Dedifferentiated amniotic fluid mesenchymal stem cell (primary cell): Measurements from ENCODE around the gene ROBO1.

Experiments used
- DNase-seq: peaks from one replicate; pipeline ENCODE4 v3.0.0-alpha.2; 2016; ENCODE audit errors: extremely low spot score

The ROBO1 gene

DNA sequence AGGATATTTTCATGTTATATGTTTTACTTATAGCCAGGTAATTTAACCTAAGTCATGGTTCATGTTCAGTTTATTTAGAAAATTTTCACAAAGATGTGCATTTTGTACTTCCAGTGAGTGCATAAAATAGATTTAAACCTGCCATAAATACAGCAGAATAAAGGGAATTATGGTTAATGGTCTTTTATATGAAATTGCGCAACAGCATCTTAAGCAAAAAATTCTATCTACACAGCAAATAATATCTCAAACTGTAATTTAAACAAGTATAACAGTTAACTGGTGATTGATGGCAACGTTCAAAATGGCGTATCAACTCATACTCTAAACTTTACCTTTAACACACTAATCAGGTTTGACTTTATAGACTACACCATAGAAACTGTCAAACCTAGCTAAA lies 97.6 kb downstream of the ROBO1 start:
- DNase-seq: no peak

- DNase-seq: no peak
These were observed 103.3 kb downstream of the ROBO1 start for GRCh38 chr3:79664455-79664854.

DNA sequence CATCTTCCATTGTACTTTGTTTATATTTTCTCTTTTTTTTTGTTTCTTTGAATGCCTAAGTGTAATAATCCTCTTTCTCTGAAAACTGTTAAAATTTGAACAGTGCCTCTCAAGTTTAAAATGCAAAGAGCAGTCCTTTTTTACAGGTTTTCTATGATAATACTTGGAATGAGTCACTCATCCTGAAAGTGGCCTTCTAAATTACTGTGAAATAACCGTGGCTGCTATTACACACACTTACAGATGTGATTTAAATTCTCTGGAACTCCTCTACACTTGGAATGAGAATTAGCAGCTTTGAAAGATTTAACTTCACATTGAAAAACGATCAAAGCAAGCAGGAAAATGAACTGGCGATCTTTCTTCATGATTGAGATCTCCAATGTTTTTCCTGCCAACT lies 105.9 kb downstream of the ROBO1 start:
- DNase-seq: no peak

- DNase-seq: no peak
These were observed 110.7 kb downstream of the ROBO1 start for GRCh38 chr3:79657076-79657475.

DNA sequence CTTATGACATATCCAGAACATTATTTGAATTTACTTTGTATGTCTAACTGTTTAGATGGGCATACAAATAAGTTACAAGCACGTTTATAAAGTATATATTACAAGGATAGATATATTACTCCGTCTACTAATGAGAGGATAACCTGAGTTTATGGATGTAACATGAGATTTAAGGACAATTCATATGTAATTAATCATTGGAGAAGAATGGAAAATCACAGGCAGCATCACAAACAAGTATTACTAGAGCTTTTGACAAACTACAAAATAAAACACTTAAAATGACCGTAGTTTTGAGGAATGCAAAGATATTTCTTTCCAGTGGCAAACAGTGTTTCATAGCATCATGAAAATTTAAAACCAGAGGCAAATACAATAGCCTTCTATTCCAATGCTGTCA lies 113.8 kb downstream of the ROBO1 start:
- DNase-seq: no peak

DNA sequence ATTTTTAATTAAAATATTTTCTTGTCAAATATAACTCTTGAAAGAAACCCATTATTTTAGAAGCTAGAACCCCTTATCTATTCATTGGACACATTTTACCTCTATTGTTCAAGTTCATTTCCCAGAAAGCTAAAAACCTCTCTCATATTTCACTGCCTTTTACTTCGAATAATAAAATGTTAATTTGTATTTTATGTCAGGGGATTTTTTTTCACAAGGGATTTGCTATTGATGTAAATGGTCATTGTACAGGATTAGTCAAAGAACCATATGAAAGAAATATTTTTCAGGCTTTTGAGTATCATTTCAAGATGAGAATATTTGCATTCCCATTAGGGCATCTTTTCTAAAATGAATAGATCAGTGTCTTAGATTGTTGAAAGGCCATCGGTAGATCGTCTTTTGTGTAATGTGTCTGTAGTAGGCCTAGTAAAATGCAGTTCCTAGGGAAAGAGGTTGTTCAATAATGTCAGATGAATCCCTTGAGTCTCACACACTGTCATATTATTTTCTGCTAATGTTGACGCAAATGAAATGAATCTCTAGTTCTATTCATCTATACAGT lies 114.5 kb downstream of the ROBO1 start:
- no peak for DNase-seq

DNA sequence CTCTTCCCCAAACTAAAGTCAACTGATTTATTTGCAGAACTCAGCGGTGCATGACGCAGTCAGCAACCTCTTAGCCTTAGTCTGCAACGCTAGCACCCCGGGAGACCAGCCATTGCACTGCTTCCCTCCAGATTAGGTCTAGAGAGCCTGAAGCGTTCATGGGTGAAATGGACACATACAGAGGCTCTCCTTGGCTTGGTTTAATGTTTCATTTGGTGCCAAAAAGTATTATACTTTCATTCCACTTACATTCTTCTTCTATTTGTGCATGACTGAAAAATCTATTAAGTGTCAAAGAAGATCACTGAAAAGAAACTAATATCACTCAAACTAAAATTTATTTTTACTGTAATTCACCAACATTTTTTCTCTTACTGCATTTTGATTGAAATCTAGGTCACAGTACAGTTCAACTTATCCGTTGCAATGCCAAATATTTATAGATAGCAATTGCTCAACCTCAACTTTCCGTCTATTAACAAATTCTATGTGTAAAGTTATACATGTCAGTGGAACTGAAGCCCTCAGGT lies 116.2 kb downstream of the ROBO1 start:
- no peak for DNase-seq

DNA sequence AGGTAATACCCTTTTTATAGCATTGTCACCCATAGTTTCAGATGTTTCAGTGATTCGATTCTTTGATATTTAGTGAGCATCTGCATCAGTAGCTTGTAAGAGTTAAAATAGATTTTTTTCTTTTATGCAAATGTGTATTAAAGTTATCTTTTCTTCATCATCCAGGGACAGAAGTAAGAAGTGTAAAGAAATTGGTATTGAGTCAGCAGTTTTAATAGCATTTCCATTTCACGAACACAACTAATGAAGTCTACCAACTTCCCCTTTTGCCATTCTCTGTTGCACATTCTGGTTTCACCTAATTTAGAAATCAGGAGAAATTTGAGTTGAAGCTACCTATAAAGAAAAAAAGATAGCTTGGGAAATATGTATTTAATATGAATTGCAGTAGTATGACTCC lies 127.9 kb downstream of the ROBO1 start:
- DNase-seq: no peak

DNA sequence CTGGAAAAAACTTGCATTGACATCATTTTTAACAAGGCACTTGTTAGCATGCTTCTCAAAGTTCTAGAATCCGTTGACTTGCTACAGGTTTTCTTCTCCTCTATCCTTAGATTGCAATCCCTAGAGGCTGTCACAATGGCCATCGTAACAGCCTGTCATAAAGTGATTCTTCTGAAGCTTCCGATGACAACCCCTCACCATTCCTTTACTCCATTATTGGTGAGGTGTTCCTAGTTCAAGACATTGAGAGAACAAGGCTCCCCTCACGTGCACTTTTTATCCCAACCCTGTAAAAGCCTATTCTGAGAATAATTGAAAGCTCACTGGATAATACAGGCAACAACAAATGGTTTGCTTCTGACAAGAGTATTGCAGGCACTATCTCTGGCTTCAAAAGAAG lies 131.4 kb downstream of the ROBO1 start:
- no peak for DNase-seq

- DNase-seq: no peak
These were observed 135.0 kb downstream of the ROBO1 start for GRCh38 chr3:79632842-79633241.

DNA sequence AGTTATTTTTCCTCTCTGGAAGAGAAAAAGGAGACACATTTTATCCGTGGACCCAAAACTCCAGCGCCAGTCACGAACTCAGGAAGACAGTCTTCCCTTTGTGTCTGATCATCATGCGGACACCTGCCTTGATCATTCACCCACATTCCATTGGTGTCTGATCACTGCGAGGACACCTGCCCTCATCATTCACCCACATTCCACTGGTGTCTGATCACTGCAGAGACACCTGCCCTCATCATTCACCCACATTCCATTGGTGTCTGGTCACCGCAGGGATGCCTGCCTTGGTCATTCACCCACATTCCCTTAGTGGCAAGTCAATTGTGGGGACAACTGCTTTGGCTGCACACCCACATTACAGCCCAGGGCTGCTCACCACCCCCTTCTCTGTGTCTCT lies 148.9 kb downstream of the ROBO1 start:
- DNase-seq: no peak

GRCh38 chr3:79606414-79606813 lies 161.4 kb downstream of the ROBO1 start:
- no peak for DNase-seq

DNA sequence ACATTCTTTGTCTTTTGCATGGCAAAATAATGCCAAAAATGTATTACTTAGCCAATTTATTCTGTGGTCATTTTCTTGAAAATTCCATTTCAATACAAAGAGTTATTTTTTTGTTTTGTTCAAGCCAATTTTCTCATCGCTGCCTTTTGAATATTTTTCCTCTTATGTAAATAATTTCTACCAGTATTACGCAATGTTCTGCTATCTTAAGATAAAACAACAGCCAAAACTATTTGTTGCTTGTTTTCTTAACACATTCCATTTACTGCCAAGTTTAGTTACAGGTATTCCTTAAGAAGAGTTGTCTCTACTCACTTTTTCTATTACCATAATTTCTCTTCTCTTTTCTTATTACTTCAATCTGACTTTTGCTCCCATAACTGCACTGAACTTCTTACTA lies 163.1 kb downstream of the ROBO1 start:
- DNase-seq: peak; percentile 20

- no peak for DNase-seq
These were observed 165.4 kb downstream of the ROBO1 start for GRCh38 chr3:79602385-79602784.

GRCh38 chr3:79598594-79598993 lies 169.2 kb downstream of the ROBO1 start:
- DNase-seq: no peak

DNA sequence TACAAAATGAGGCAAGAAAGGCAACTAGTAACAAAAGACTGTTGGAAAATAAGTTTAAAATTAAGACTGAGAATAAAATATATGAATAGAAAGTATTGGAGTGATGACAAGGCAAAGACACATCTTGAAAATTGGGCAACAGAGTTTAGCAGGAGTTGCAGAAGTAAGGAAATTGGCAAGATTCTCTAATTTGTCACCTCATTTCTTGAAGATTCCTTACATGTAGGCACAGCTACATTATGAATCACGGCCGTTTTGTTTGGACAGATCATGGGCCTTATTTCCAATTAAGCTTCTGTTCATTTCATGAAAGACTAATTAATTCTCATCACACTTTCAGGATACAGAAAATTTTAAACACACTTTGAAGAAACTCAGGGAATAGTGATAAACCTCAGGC lies 170.1 kb downstream of the ROBO1 start:
- DNase-seq: no peak

DNA sequence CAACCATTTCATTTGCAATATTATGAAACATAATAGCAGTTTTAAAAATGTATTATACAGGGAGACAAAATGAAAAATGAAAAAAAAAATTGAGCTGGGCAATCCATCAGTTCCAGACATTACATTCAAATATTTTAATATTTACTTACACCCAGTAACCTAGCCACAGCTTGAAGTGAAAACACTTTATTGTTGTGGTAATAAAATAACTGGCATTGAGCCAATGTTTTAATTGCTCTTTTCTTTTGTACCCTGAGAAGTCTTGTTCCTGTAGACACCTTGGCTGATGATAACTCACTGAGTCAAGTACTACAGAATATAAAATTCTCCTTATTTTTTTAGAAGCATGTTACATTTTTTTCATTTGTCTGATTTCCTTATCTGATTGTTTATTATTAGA lies 180.6 kb downstream of the ROBO1 start:
- DNase-seq: no peak

DNA sequence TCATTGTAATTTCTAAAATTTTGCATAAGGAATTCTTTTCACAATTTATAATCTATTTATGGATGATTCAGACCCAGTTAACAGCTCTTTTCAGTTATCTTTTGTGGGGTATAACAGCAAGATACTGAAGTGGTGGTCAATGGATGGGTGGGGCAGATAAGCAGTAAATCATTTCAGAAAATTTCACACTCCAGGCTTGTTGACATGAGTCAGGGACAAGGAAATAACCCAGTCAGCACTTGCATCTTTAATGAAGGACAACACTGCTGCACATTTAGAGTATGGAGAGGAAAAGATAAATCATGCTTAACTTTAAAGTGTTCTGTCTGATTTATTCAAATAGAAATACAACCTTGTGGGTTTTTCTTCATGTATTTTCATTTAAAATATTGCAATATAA lies 181.6 kb downstream of the ROBO1 start:
- no peak for DNase-seq

- no peak for DNase-seq
These were observed 194.9 kb downstream of the ROBO1 start for GRCh38 chr3:79572930-79573329.

DNA sequence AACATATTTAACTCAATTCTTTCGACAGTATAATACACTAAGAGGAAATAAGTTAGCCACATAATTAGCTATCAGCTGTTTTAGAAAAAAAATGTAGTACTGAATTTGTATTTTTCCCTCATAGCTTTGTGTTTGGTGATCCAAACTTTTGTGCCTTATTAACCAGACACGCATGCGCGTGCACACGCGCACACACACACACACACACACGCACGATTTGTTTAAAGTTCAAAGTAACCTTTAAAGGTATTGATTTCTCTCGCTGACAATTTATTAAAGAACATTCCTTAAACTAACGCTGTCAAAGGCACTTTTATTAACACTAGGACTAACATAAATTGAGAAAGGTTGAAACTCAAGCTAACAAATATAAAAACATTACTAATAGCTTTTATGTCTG lies 198.9 kb downstream of the ROBO1 start:
- DNase-seq: no peak

- DNase-seq: no peak
These were observed 203.6 kb downstream of the ROBO1 start for GRCh38 chr3:79564192-79564591.

DNA sequence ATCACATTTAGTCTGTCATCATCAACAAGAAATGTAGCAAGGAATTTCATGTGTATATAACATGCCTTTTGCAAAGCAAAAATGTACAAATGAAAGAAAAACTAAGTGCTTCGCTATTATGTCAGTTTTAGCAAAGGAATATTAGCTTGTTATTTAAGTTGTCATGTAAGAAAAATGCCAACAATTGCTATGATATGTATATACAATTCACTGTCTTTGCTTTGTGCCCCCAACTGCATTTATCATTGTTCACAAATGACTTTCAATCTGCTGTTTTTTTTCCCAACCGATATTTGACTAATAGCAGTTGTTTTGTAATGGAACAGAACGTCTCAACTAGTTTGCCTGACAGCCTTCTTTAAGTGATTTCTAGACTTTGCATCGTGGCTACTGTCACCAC lies 207.1 kb downstream of the ROBO1 start:
- DNase-seq: no peak

- DNase-seq: no peak
These were observed 208.9 kb downstream of the ROBO1 start for GRCh38 chr3:79558943-79559342.

DNA sequence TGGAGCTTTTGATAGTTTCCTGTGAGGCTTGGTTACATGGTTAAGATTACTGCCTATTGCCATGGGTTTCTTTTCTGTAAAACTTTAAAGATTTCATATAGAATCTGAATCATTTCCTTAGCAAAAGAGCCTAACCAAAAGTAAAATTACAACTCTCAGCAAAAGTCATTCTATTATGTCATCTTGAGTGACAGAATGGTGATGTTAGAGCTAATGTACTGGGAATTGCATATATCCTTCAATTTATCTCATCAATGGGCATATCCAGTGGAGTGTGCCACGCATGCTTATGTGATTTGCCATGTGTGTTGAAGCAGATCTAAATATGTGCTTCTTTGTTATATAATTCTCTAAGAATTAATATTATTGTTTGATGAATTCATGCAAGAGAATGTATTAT lies 212.1 kb downstream of the ROBO1 start:
- no peak for DNase-seq
